GM12864 (cell line): Measurements from ENCODE around the gene BCL2L12.

Experiments used
- DNase-seq: peaks from one replicate; pipeline ENCODE4 v3.0.0-alpha.2; 2011; ENCODE audit warnings: low read depth
- H3K4me3 ChIP-seq: 2 replicates; pipeline ENCODE4 v1.5.1; 2011; ENCODE audit warnings: mild to moderate bottlenecking, low read depth, low read length, control low read depth
- CTCF ChIP-seq: IDR thresholded peaks from 2 replicates; pipeline ENCODE4 v1.5.1; 2011; ENCODE audit warnings: low read depth, mild to moderate bottlenecking, moderate library complexity, low read length, control low read depth, inconsistent platforms; ENCODE audit errors: missing control alignments

Gene BCL2L12

GRCh38 chr19:49681830-49682229, 16.1 kb downstream of the BCL2L12 start:
- no peak for TF ChIP-seq CTCF
- no peak for DNase-seq
- H3K4me3 ChIP-seq, result no peak overlapping the region

GRCh38 chr19:49682274-49682673, 16.5 kb downstream of the BCL2L12 start:
- H3K4me3 ChIP-seq, result no peak overlapping the region
- TF ChIP-seq CTCF, result no peak
- DNase-seq, result no peak

- H3K4me3 ChIP-seq, result no peak overlapping the region
Observed at GRCh38 chr19:49683814-49684250, 18.1 kb downstream of the BCL2L12 start.

GRCh38 chr19:49684251-49684982, 18.7 kb downstream of the BCL2L12 start:
- peak; percentile 75 for TF ChIP-seq CTCF
- no peak for DNase-seq

More at GRCh38 chr19:49683814-49684250, 18.1 kb downstream of the BCL2L12 start:
- TF ChIP-seq CTCF, result no peak
- no peak for DNase-seq

GRCh38 chr19:49684983-49685553, 19.3 kb downstream of the BCL2L12 start:
- no peak for TF ChIP-seq CTCF
- H3K4me3 ChIP-seq, result no peak overlapping the region
- no peak for DNase-seq

More at GRCh38 chr19:49684251-49684982, 18.7 kb downstream of the BCL2L12 start:
- H3K4me3 ChIP-seq, result no peak overlapping the region

- DNase-seq, result no peak
- no peak for TF ChIP-seq CTCF
- no peak overlapping the region for H3K4me3 ChIP-seq
Observed at GRCh38 chr19:49685845-49686332, 20.2 kb downstream of the BCL2L12 start.
